IPS DF 4.7 (cell line): Measurements from ENCODE around the gene MECP2.

Experiments used
- DNase-seq: peaks from one replicate; pipeline ENCODE4 v3.0.0-alpha.2; 2013; ENCODE audit warnings: low spot score; ENCODE audit errors: extremely low read depth

MECP2 gene

DNA sequence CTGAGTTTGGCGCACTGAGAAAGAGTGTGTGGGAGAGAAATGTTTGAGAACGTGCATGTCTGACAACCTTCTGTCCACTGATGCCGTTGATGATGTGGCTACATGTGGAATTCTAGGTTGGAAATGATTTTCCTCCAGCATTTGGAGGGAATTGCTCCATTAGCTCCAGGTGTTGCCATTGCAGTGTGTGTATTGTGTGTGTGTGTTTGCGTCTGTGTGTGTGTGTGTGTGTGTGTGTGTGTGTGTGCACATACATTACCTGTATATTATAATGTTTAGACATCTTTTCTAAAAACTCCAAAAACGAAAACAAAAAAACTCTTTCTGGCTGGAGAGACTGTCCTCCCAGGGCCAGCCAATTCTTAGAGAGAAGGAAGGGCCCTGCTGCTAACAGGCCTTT lies 18.2 kb upstream of the MECP2 start:
- DNase-seq: no peak

DNA sequence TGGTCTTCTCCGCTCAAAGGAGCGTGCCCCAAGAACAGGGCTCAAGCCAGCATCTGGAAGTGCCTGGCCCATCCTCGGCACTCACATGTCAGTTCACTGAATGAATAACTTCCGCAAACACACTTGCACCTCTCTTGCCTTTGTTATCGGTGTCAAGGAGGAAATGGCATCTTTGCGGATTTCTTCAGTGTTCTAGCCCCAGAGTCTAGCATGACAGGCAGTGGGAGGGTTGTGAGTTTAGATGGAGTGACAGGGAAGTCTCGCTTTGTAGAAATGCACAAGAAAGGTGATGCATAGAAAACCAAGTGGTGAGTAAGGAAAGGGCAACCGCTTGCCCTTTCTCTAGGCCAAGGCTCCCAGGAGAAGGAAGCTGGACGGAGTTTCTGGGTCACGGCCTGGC lies 17.6 kb upstream of the MECP2 start:
- no peak for DNase-seq

DNA sequence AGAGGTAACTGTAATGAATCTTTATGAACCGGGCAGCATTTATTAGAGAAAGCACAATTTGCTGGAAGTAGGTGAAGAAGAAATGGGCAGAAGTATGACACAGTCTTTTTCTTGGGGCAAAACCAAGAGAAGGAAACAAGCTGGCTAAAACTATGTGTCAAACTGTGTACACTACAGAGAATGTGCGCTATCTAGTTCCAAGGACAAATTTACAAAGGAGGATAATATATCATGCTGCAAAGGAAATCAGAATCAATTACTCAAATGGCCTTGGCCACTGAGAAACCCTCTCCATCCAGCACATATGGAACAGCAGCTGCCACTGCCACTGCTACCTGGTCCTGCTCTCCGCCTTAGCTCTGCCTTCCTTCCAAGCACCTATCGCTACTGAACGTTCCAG lies 17.1 kb upstream of the MECP2 start:
- no peak for DNase-seq

- DNase-seq: no peak
These were observed 16.2 kb upstream of the MECP2 start for GRCh38 chrX:154113729-154114128.

GRCh38 chrX:154098551-154098950 lies 1.0 kb upstream of the MECP2 start:
- DNase-seq: no peak

GRCh38 chrX:154097003-154097588 lies 421 bp downstream of the MECP2 start:
- no peak for DNase-seq

GRCh38 chrX:154096140-154097002 lies 1.1 kb downstream of the MECP2 start:
- DNase-seq: no peak

DNA sequence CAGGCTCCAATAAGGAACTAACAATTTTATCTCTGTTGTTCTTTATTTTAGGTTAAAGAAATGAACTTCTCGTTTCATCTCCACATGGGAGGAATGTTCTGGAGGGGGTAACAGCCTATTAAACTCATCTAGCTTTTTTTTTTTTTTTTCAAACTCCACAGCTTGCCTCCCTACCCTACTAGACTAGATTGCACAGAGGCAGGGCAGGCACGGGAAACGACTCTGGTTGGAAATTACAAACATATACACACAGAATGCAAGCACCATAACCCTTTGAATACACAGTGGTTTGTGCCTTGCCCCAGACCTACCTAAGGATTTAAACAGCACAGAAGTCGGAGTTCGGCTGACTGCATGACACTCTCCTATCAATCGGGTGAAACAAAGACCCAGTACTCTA lies 2.7 kb downstream of the MECP2 start:
- DNase-seq: no peak

DNA sequence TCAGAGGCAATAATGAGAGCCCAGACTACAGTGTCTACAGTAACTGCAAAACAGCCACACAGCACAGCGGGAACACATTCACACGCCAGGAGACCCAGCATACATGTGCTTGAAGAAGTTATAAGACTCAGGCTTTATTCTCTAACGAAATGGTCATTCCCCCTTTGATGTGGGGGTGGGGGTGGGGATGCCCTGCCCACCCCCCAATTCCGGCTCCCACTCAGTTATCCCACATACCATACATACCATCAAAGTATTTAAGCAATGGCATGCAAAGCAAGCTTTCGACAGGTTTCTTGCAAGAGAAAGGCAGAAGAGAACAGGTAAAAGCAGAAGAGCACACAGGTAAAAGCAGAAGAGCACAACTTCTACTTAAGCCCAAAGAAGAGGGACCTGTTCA lies 3.6 kb downstream of the MECP2 start:
- no peak for DNase-seq

- no peak for DNase-seq
These were observed 5.1 kb downstream of the MECP2 start for GRCh38 chrX:154092371-154092770.

DNA sequence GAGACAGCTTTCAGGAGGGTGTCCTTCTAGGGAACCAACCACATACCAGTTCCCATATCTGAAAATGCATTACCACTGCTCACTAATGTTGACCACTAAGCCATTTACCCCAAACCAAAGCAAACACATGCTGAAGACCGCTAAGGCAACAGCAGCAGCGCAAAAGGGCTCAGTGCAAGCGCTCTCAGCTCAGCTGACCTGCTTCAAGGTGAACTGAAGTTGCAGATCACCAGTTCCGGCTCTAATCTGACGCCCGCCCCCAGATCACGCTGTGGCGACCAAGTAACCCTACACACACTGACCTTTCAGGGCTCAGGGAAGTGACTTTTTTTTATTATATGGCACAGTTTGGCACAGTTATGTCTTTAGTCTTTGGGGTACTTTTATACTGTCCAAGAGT lies 5.8 kb downstream of the MECP2 start:
- no peak for DNase-seq

DNA sequence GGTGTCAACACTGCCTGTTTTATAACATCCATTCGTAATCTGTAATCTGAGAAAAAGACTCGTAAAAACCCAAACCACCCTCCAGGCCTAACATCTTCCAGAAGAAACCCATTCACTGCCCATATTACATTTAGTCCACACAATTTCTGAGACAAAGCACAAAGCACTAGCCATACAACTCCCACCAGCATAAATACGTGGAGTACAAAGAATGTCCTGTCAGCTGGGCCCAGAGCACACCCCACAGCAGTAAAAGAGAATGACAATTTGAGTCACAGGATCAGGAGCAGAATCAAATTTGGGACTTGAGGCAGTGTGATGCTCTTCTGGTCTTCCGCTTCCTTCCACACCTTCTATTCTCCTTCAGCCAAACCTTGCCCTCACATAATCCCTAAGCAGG lies 6.8 kb downstream of the MECP2 start:
- no peak for DNase-seq

DNA sequence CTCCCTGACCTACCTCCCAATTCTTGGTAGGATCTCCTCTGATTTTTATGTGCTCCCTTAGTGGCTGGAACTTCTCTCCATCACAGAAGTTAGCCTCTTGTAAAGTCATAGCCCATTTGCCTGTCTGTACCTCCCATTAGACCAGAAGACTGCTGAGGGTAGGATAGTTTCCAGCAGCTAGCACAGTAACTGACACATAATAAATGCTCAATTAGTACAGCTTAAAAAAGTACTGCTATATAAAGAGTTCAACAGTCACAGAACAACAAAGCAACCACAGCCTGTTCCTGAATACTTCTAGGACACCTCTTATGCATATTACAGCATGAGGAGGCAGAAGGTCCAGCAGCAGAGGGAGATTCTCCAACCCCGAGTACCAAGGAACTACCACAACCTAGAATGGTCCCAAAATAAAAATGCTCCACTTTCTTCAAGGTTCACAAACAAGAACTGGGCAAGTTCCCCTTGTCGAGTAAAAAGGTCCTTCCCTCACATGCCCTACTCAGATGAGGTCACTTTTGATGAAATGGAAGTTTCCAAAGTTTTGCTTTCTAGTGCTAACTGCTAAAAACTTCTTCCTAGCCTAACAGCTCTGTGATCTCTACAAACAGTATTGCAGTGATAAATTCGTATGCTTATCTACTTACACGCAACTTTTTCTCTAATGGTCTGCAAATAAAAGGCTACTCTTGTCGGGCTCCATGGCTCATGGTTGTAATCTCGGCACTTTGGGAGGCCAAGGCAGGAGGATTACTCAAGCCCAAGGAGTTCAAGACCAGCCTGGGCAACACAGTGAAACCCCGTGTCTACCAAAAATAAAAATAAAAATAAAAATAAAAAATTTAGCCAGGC lies 12.8 kb downstream of the MECP2 start:
- DNase-seq: no peak

- DNase-seq: no peak
These were observed 14.4 kb downstream of the MECP2 start for GRCh38 chrX:154083126-154083517.

- no peak for DNase-seq
These were observed 15.0 kb downstream of the MECP2 start for GRCh38 chrX:154082396-154083125.

- DNase-seq: no peak
These were observed 20.4 kb downstream of the MECP2 start for GRCh38 chrX:154077101-154077500.

DNA sequence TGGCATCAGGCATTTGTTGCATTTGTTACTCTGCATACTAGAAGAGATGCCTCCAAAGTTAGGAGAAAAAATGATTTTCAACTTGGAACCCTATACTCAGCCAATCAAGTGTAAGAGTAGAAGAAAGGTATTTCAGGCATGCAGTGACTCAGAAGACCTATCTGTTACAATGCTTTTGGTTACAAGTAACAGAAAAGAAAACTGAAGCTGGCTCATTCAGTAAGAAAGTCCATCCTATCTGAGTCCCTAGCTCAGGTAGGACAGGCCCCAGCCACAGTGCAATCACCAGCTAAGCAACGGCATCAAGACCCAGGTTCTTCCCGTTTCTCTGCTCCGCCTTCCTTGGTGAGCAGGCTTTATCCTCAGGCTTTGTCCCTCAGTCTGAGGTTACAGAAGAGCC lies 23.3 kb downstream of the MECP2 start:
- no peak for DNase-seq

DNA sequence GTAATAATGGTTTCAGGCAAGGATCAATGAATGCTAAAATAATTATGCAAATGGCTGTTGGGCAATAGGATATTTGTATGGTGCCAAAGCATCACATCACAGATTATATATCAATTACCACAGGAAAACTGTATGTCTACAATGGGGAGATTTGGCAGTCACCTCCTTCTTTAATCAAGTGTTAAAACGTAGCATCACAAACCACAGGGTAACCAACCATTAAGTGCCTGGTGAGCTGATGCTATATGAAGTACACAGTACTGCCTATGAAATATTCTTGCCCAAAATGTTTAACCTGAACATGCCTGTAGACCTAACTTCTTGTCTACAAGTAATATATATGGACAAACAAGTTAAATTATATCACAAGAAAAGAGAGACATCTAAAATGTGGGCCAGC lies 25.3 kb downstream of the MECP2 start:
- DNase-seq: no peak

DNA sequence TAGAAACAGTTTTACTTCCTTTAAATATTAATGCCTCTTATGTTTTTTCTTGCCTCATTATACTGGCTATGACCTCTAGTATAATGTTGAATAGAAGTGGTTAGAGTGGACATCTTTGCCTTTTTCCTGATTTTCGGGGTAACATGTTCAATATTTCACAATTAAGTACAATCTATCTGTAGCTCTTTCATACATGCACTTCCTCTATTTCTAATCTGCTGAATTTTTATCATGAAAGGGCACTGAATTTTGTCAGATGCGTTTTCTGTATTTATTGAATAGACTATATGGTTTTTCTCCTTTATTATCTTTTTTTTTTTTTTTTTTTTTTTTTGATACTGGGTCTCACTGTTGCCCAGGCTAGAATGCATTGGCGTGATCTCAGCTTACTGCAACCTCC lies 29.0 kb downstream of the MECP2 start:
- no peak for DNase-seq

GRCh38 chrX:154064637-154065435 lies 32.7 kb downstream of the MECP2 start:
- no peak for DNase-seq

DNA sequence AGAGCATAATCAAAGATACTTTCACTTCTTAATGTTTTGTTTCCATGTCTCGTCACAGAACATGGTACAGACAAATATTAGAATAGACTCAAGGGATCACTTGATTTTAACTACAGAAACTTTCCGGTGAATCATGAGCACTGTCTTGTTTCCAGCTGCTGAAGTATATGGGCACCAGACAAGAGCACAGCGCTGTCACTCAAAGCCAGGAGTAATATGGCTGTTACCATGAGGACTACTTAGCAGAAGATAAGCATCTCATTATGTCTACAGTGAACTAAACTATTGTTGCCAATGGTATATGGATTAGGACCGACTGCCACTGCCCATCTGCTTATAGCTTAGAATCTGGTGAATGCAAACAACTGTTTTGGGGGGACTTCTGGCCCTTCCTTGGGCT lies 34.3 kb downstream of the MECP2 start:
- DNase-seq: no peak
